Suprapubic skin (tissue), 4 donors: Measurements from ENCODE around the gene TPI1. TPM values are rescaled to one million over a fixed set of nuclear protein-coding genes. Genes with fewer than 3 reads are reported as not detected.
"Not testable (repeated sequence)": the region's sequence is repeated elsewhere in the genome, so short reads cannot be mapped to it uniquely, and the experiment has no call there.

ENCODE experiments used
- DNase-seq, 2 donors: peaks; one replicate each; pipeline ENCODE4 v3.0.0-alpha.2; 2019; ENCODE audit warnings: low spot score in 2 of 2
- H3K27ac ChIP-seq: fragments of 200-600 bp; sonication (generic); one replicate; pipeline ENCODE4 v1.5.1; 2019
- H3K27me3 ChIP-seq: fragments of 200-600 bp; sonication (generic); one replicate; pipeline ENCODE4 v1.5.1; 2019
- H3K36me3 ChIP-seq: fragments of 200-600 bp; sonication (generic); one replicate; pipeline ENCODE4 v1.5.1; 2019
- H3K4me1 ChIP-seq: fragments of 200-600 bp; sonication (generic); one replicate; pipeline ENCODE4 v1.5.1; 2019
- H3K4me3 ChIP-seq: fragments of 200-600 bp; sonication (generic); one replicate; pipeline ENCODE4 v1.5.1; 2019; ENCODE audit warnings: mild to moderate bottlenecking
- H3K9me3 ChIP-seq: fragments of 200-600 bp; sonication (generic); one replicate; pipeline ENCODE4 v1.5.1; 2019
- CTCF ChIP-seq, 2 donors: fragments of 200-600 bp in 1 of 2; fragments of 450-650 bp in 1 of 2; sonication (generic) in 1 of 2; IDR thresholded peaks; one replicate each; pipeline ENCODE4 v1.5.1; 2016 to 2019; ENCODE audit warnings: antibody characterized with exemption in 2 of 2, mild to moderate bottlenecking in 1 of 2, moderate library complexity in 1 of 2
- EP300 ChIP-seq: sonication (generic); formaldehyde crosslinking; IDR thresholded peaks from one replicate; pipeline ENCODE4 v1.6.1; 2017; ENCODE audit warnings: antibody characterized with exemption
- POLR2A ChIP-seq, 2 donors: fragments of 450-650 bp; IDR thresholded peaks; one replicate each; pipeline ENCODE4 v1.6.1; 2017; ENCODE audit warnings: antibody characterized with exemption in 2 of 2, mild to moderate bottlenecking in 2 of 2, moderate library complexity in 2 of 2
- POLR2AphosphoS5 ChIP-seq, 3 donors: sonication (generic); formaldehyde crosslinking; IDR thresholded peaks; one replicate each; pipeline ENCODE4 v1.6.1; 2017; ENCODE audit warnings: antibody characterized with exemption in 3 of 3
- WGBS: methylation state at CpG from one replicate; pipeline ENCODE4 v1.1.5; 2018; 5-methylcytosine and 5-hydroxymethylcytosine counted together
- total RNA-seq, 4 donors: library from RNA; depleted of rRNA; stranded (reverse); fragments of >200 nt; gene quantifications; one replicate each; pipeline ENCODE4 v1.1.0, GENCODE V29; 2016

The TPI1 gene
- total RNA-seq, 4 donors from 2014 or later: 185 to 498 (median 405) TPM

- DNase-seq: no peak
- Histone ChIP-seq H3K27me3 (no peaks in the 10 kb centered on the region), H3K4me1 (no peaks in the 10 kb centered on the region), H3K9me3 (no peaks in the 10 kb centered on the region), H3K27ac (no peak overlapping the region), H3K36me3 (peaks cover 12% of the 10 kb centered on the region), H3K4me3 (no peak overlapping the region)
- 95% methylated on average over 5 of the region's 5 CpGs for WGBS
- no peak for TF ChIP-seq POLR2A (IDR thresholded peaks at IDR 0.05)
- no peak for TF ChIP-seq POLR2AphosphoS5 (IDR thresholded peaks at IDR 0.05)
- no peak for TF ChIP-seq EP300
- TF ChIP-seq CTCF (IDR thresholded peaks at IDR 0.05): no peak
Observed at GRCh38 chr12:6883252-6883651, 15.9 kb downstream of the TPI1 start.

GRCh38 chr12:6883683-6884082 is 16.4 kb downstream of the TPI1 start:
- 91% methylated on average over 10 of the region's 11 CpGs for WGBS
- H3K4me3 ChIP-seq: no peak overlapping the region

GRCh38 chr12:6884539-6884938 is 17.2 kb downstream of the TPI1 start:
- WGBS: 77% methylated on average over 22 of the region's 22 CpGs
- H3K4me1 ChIP-seq: no peaks in the 10 kb centered on the region
- no peak for DNase-seq
- H3K9me3 ChIP-seq: no peaks in the 10 kb centered on the region
- peaks cover 12% of the 10 kb centered on the region for H3K36me3 ChIP-seq
- no peak for TF ChIP-seq CTCF (IDR thresholded peaks at IDR 0.05)
- no peak for TF ChIP-seq EP300
- TF ChIP-seq POLR2AphosphoS5 (IDR thresholded peaks at IDR 0.05): no peak
- TF ChIP-seq POLR2A (IDR thresholded peaks at IDR 0.05): no peak
- no peak overlapping the region for H3K27ac ChIP-seq
- no peak overlapping the region for H3K4me3 ChIP-seq
- H3K27me3 ChIP-seq: no peaks in the 10 kb centered on the region

More at GRCh38 chr12:6883683-6884082, 16.4 kb downstream of the TPI1 start:
- DNase-seq: no peak
- TF ChIP-seq POLR2A (IDR thresholded peaks at IDR 0.05) (no peak), EP300 (no peak), POLR2AphosphoS5 (IDR thresholded peaks at IDR 0.05) (no peak), CTCF (IDR thresholded peaks at IDR 0.05) (no peak)
- Histone ChIP-seq H3K9me3 (no peaks in the 10 kb centered on the region), H3K27me3 (no peaks in the 10 kb centered on the region), H3K27ac (no peak overlapping the region), H3K36me3 (peaks cover 12% of the 10 kb centered on the region), H3K4me1 (no peaks in the 10 kb centered on the region)

- not testable (repeated sequence) for DNase-seq, H3K27me3 ChIP-seq, H3K4me3 ChIP-seq, H3K27ac ChIP-seq, H3K9me3 ChIP-seq, H3K4me1 ChIP-seq
- 73% methylated on average over 13 of the region's 15 CpGs for WGBS
- peaks cover 12% of the 10 kb centered on the region for H3K36me3 ChIP-seq
Observed at GRCh38 chr12:6886206-6886999, 19.1 kb downstream of the TPI1 start.

GRCh38 chr12:6887460-6887859 is 20.1 kb downstream of the TPI1 start:
- no peak overlapping the region for H3K27ac ChIP-seq
- TF ChIP-seq EP300 (no peak), CTCF (IDR thresholded peaks at IDR 0.05) (no peak), POLR2A (IDR thresholded peaks at IDR 0.05) (no peak), POLR2AphosphoS5 (IDR thresholded peaks at IDR 0.05) (no peak)

More at GRCh38 chr12:6887460-6887859, 20.1 kb downstream of the TPI1 start:
- WGBS: 85% methylated on average over 8 of the region's 8 CpGs
- Histone ChIP-seq H3K27me3 (no peaks in the 10 kb centered on the region), H3K4me3 (no peak overlapping the region), H3K9me3 (no peaks in the 10 kb centered on the region), H3K4me1 (peaks cover 13% of the 10 kb centered on the region), H3K36me3 (peaks cover 12% of the 10 kb centered on the region)
- DNase-seq: no peak
